K562 (cell line): ENCODE measurements around the gene HMBS. TPM values are rescaled to one million over a fixed set of nuclear protein-coding genes. Genes with fewer than 3 reads are reported as not detected.
A peak's percentile ranks its signal among the peaks of the same experiment; 100 is the strongest.

Experiments
- ASH1L ChIP-seq: fragments of 450-650 bp; IDR thresholded peaks from 2 replicates; pipeline ENCODE4 v1.6.1; 2018; ENCODE audit warnings: borderline replicate concordance, mild to moderate bottlenecking, low read depth; ENCODE audit not compliant: partially characterized antibody
- DNMT1 ChIP-seq: fragments of 450-650 bp; IDR thresholded peaks from 2 replicates; pipeline ENCODE4 v1.6.1; 2016; ENCODE audit warnings: antibody characterized with exemption, mild to moderate bottlenecking
- MAFK ChIP-seq: IDR thresholded peaks from 2 replicates; pipeline ENCODE4 v1.6.1; 2011; ENCODE audit warnings: low read length, improper control_type of control experiment
- SREBF1 ChIP-seq: fragments of 150-350 bp; IDR thresholded peaks from 2 replicates; pipeline ENCODE4 v1.6.1; 2014; ENCODE audit warnings: antibody characterized with exemption, low read depth, low read length, borderline replicate concordance
- ZBTB7A ChIP-seq: IDR thresholded peaks from 2 replicates; pipeline ENCODE4 v1.6.1; 2011; ENCODE audit warnings: low read depth, mild to moderate bottlenecking, low read length, moderate library complexity, borderline replicate concordance; ENCODE audit not compliant: control insufficient read depth
- ZMIZ1 ChIP-seq, 2 experiments: fragments of 150-350 bp in 1 of 2; IDR thresholded peaks; 2 replicates each; pipeline ENCODE4 v1.6.1; 2012 to 2016; ENCODE audit warnings: low read depth in 2 of 2, low read length in 2 of 2, mild to moderate bottlenecking in 1 of 2, moderate library complexity in 1 of 2
- ZNF318 ChIP-seq, 2 experiments: fragments of 450-650 bp; IDR thresholded peaks; 2 replicates each; pipeline ENCODE4 v1.6.1; 2016; ENCODE audit warnings: mild to moderate bottlenecking in 2 of 2, borderline replicate concordance in 1 of 2, low read depth in 1 of 2, moderate library complexity in 1 of 2
- ZNF778 ChIP-seq: fragments of 450-650 bp; formaldehyde crosslinking; IDR thresholded peaks from 2 replicates; pipeline ENCODE4 v1.4.0; 2020; ENCODE audit warnings: mild to moderate bottlenecking, moderate library complexity
- polyA plus RNA-seq, 8 experiments: library from polyadenylated mRNA; depleted of rRNA in 4 of 8; stranded (reverse) in 5 of 8; unstranded in 3 of 8; fragments of >200 nt; fragmentation: Nextera tagmentation in 2 of 8; fragmentation: Illumina TruSeq in 1 of 8; extraction: Ambion mirVana in 2 of 8; extraction: Trizol in 1 of 8; gene quantifications; 2 replicates each; pipeline versions ENCODE4 v1.2.1 to v1.2.3, GENCODE V29; 2011 to 2014; ENCODE audit warnings: inconsistent platforms in 1 of 8, missing spikeins in 1 of 8
- total RNA-seq, 7 experiments: library from RNA; depleted of rRNA in 6 of 7; stranded (reverse); fragments of >200 nt in 6 of 7; fragmentation: Illumina TruSeq in 2 of 7; extraction: Trizol in 2 of 7; gene quantifications; 2 replicates each; pipeline versions ENCODE4 v1.2.1 to v1.2.3, GENCODE V29; 2011 to 2021; ENCODE audit warnings: low replicate concordance in 1 of 7

HMBS gene
- total and polyA plus RNA-seq, 9 of the 15 experiments (the other 6 are each of a cell fraction or from before 2014, with no cell fraction given) = 56.9 to 385 (median 286) TPM

GRCh38 chr11:119062779-119063178, 21.9 kb upstream of the HMBS start (continued):
- TF ChIP-seq ZNF778 (CRISPR knock-in tag) (no peak), DNMT1 (no peak), MAFK (peak; percentile 82), ZNF318 (IDR thresholded peaks at IDR 0.05; ENCODE audit: borderline replicate concordance in 1 of 2, low read depth in 1 of 2) (no peak), ASH1L (no peak), ZMIZ1 (IDR thresholded peaks at IDR 0.05; ENCODE audit: low read depth in 2 of 2, low read length in 2 of 2) (no peak), ZBTB7A (no peak), SREBF1 (no peak)
- TF ChIP-seq, all 486 proteins: peak for 43
